H1 (cell line): ENCODE data around the gene ZNF211. TPM values are rescaled to one million over a fixed set of nuclear protein-coding genes. Genes with fewer than 3 reads are reported as not detected.

Experiments
- CTCF ChIA-PET: fragments of 300-600 bp; sonication (Branson Sonifier 250); formaldehyde crosslinking; loops from one replicate; lab custom pipeline; 2021; ENCODE audit not compliant: partially characterized antibody; lab: Charles Lee
- POLR2A ChIA-PET: fragments of 300-600 bp; sonication (Branson Sonifier 250); formaldehyde crosslinking; loops from one replicate; lab custom pipeline; 2021; ENCODE audit warnings: inconsistent platforms; ENCODE audit not compliant: partially characterized antibody; lab: Charles Lee
- DNase-seq, 2 experiments: peaks; one replicate each; pipeline versions ENCODE4 v3.0.0 to v3.0.0-alpha.2; 2010 to 2022; ENCODE audit warnings: low spot score in 2 of 2, low read depth in 1 of 2, mixed read lengths in 1 of 2
- FAIRE-seq: peaks from 2 replicates; lab custom pipeline; 2011; peaks lifted over from hg19 to GRCh38; lab: Jason Lieb, UNC
- H2AFZ ChIP-seq: 2 replicates; pipeline ENCODE4 v1.8.1; 2012; ENCODE audit warnings: low read length, inconsistent platforms
- H2AK5ac ChIP-seq: 2 replicates; pipeline ENCODE4 v1.6.1; 2013; ENCODE audit warnings: low read depth, low read length
- H2BK120ac ChIP-seq: replicated peaks from 2 replicates; pipeline ENCODE3; 2013; ENCODE audit warnings: low read depth, low read length, inconsistent platforms
- H2BK12ac ChIP-seq: 2 replicates; pipeline ENCODE4 v1.6.1; 2013; ENCODE audit warnings: low read depth, low read length
- H2BK15ac ChIP-seq: 2 replicates; pipeline ENCODE4 v1.6.1; 2013; ENCODE audit warnings: low read length
- H2BK20ac ChIP-seq: 2 replicates; pipeline ENCODE4 v1.6.1; 2013; ENCODE audit warnings: low read length
- H2BK5ac ChIP-seq: 2 replicates; pipeline ENCODE4 v1.6.1; 2013; ENCODE audit warnings: low read depth, low read length
- H3K14ac ChIP-seq: 2 replicates; pipeline ENCODE4 v1.6.1; 2013; ENCODE audit warnings: inconsistent platforms; ENCODE audit not compliant: insufficient read length
- H3K18ac ChIP-seq: 2 replicates; pipeline ENCODE4 v1.6.1; 2013; ENCODE audit warnings: low read length; ENCODE audit errors: extremely low read depth
- H3K23ac ChIP-seq: 2 replicates; pipeline ENCODE4 v1.6.1; 2013; ENCODE audit warnings: inconsistent platforms; ENCODE audit not compliant: insufficient read length
- H3K23me2 ChIP-seq: 2 replicates; pipeline ENCODE4 v1.6.1; 2013; ENCODE audit warnings: low read depth, low read length
- H3K27ac ChIP-seq: 2 replicates; pipeline ENCODE4 v1.6.1; 2011; ENCODE audit warnings: low read depth, low read length, inconsistent platforms
- H3K27me3 ChIP-seq, 4 experiments: replicated peaks in 1 of 4; 1 replicate in 1 of 4; 2 replicates in 3 of 4; pipeline versions ENCODE4 v1.6.1 to v1.8.1; 2011 to 2013; ENCODE audit warnings: low read length in 3 of 4, mild to moderate bottlenecking in 3 of 4, inconsistent platforms in 2 of 4, mixed read lengths in 2 of 4, moderate library complexity in 1 of 4; ENCODE audit not compliant: control insufficient read depth in 3 of 4, insufficient read depth in 3 of 4; ENCODE audit errors: extremely low read depth in 1 of 4
- H3K36me3 ChIP-seq, 4 experiments: 2 replicates each; pipeline versions ENCODE4 v1.6.1 to v1.8.1; 2011 to 2013; ENCODE audit warnings: mild to moderate bottlenecking in 4 of 4, low read length in 3 of 4, moderate library complexity in 2 of 4, control low read depth in 1 of 4, inconsistent platforms in 1 of 4; ENCODE audit not compliant: insufficient read depth in 4 of 4, control insufficient read depth in 2 of 4
- H3K4ac ChIP-seq: replicated peaks from 2 replicates; pipeline ENCODE3; 2013; ENCODE audit warnings: low read length, low read depth, mixed read lengths, inconsistent platforms; ENCODE audit not compliant: insufficient read length
- H3K4me1 ChIP-seq, 4 experiments: replicated peaks in 1 of 4; 1 replicate in 1 of 4; 2 replicates in 3 of 4; pipeline versions ENCODE4 v1.6.1 to v1.8.1; 2011 to 2013; ENCODE audit warnings: low read length in 3 of 4, inconsistent platforms in 2 of 4, mixed read lengths in 1 of 4; ENCODE audit not compliant: insufficient read depth in 4 of 4, control insufficient read depth in 3 of 4
- H3K4me2 ChIP-seq, 2 experiments: 2 replicates each; pipeline versions ENCODE4 v1.6.1 to v1.8.1; 2011 to 2013; ENCODE audit warnings: low read depth in 2 of 2, low read length in 2 of 2, control low read depth in 1 of 2, inconsistent platforms in 1 of 2, mild to moderate bottlenecking in 1 of 2; ENCODE audit not compliant: insufficient read depth in 1 of 2
- H3K4me3 ChIP-seq, 4 experiments: fragments of 200-600, 300-600 bp in 1 of 4; sonication (generic), shearing (Covaris generic), sonication (Bioruptor Twin) in 1 of 4; 2 replicates each; pipeline versions ENCODE4 v1.5.1 to v1.8.1; 2011 to 2016; ENCODE audit warnings: low read length in 4 of 4, low read depth in 3 of 4, control low read depth in 2 of 4, inconsistent platforms in 2 of 4, mild to moderate bottlenecking in 2 of 4, mixed read lengths in 1 of 4, moderate library complexity in 1 of 4; ENCODE audit not compliant: insufficient read depth in 2 of 4; ENCODE audit errors: extremely low read depth in 1 of 4
- H3K56ac ChIP-seq: replicated peaks from 2 replicates; pipeline ENCODE3; 2013; ENCODE audit warnings: low read depth, mild to moderate bottlenecking, mixed read lengths, low read length, inconsistent platforms; ENCODE audit not compliant: insufficient read length
- H3K79me1 ChIP-seq: 2 replicates; pipeline ENCODE4 v1.6.1; 2013; ENCODE audit warnings: low read depth, low read length, control low read depth
- H3K79me2 ChIP-seq, 2 experiments: 2 replicates each; pipeline versions ENCODE4 v1.6.1 to v1.8.1; 2012 to 2013; ENCODE audit warnings: low read length in 2 of 2, mild to moderate bottlenecking in 2 of 2, inconsistent platforms in 1 of 2; ENCODE audit not compliant: insufficient read depth in 2 of 2, control insufficient read depth in 1 of 2
- H3K9ac ChIP-seq, 4 experiments: replicated peaks in 1 of 4; 1 replicate in 1 of 4; 2 replicates in 3 of 4; pipeline versions ENCODE4 v1.6.1 to v1.8.1; 2011 to 2013; ENCODE audit warnings: low read depth in 3 of 4, low read length in 3 of 4, control low read depth in 2 of 4, mild to moderate bottlenecking in 2 of 4, moderate library complexity in 2 of 4, inconsistent platforms in 1 of 4; ENCODE audit errors: extremely low read depth in 1 of 4
- H3K9me3 ChIP-seq, 2 experiments: 2 replicates each; pipeline versions ENCODE4 v1.6.1 to v1.8.1; 2012 to 2013; ENCODE audit warnings: mild to moderate bottlenecking in 2 of 2, moderate library complexity in 2 of 2, control low read depth in 1 of 2, inconsistent platforms in 1 of 2, low read depth in 1 of 2, low read length in 1 of 2, mixed read lengths in 1 of 2; ENCODE audit not compliant: insufficient read depth in 2 of 2
- H4K20me1 ChIP-seq, 2 experiments: replicated peaks in 1 of 2; 2 replicates each; pipeline versions ENCODE3 to v1.8.1; 2011 to 2013; ENCODE audit warnings: inconsistent platforms in 2 of 2, low read length in 2 of 2, mild to moderate bottlenecking in 1 of 2; ENCODE audit not compliant: insufficient read depth in 2 of 2, control insufficient read depth in 1 of 2
- H4K5ac ChIP-seq: 2 replicates; pipeline ENCODE4 v1.6.1; 2013; ENCODE audit warnings: low read length, low read depth, mixed read lengths, inconsistent platforms; ENCODE audit not compliant: insufficient read length
- H4K8ac ChIP-seq: 2 replicates; pipeline ENCODE4 v1.8.0; 2013; ENCODE audit warnings: mild to moderate bottlenecking, moderate library complexity, low read length, inconsistent platforms; ENCODE audit not compliant: insufficient read depth; ENCODE audit errors: extremely low read depth
- H4K91ac ChIP-seq: replicated peaks from 2 replicates; pipeline ENCODE3; 2013; ENCODE audit warnings: low read length, mixed read lengths, inconsistent platforms; ENCODE audit not compliant: insufficient read length
- ASH2L ChIP-seq: fragments of 200-600, 300-600 bp; sonication (generic); IDR thresholded peaks from one replicate; pipeline ENCODE4 v1.7.1; 2017; ENCODE audit warnings: low read length
- BRCA1 ChIP-seq: IDR thresholded peaks from 2 replicates; pipeline ENCODE4 v1.6.1; 2012; ENCODE audit warnings: low read depth, low read length, improper control_type of control experiment
- CREB1 ChIP-seq: IDR thresholded peaks from 2 replicates; pipeline ENCODE4 v1.6.1; 2012; ENCODE audit warnings: inconsistent platforms
- HDAC2 ChIP-seq, 2 experiments: fragments of 300-600 bp in 1 of 2; sonication (generic) in 1 of 2; IDR thresholded peaks; 2 replicates each; pipeline ENCODE4 v1.6.1; 2011 to 2012; ENCODE audit warnings: low read depth in 2 of 2, low read length in 2 of 2, mild to moderate bottlenecking in 2 of 2, moderate library complexity in 2 of 2, borderline replicate concordance in 1 of 2, inconsistent platforms in 1 of 2
- KDM4A ChIP-seq: IDR thresholded peaks from one replicate; pipeline ENCODE4 v1.7.1; 2012; ENCODE audit warnings: low read depth, mild to moderate bottlenecking, moderate library complexity, low read length, inconsistent platforms; ENCODE audit not compliant: severe bottlenecking
- KDM5A ChIP-seq: fragments of 200-600 bp; IDR thresholded peaks from 2 replicates; pipeline ENCODE4 v1.7.1; 2012; ENCODE audit warnings: mild to moderate bottlenecking, low read length, inconsistent platforms, mixed read lengths
- TEAD4 ChIP-seq: IDR thresholded peaks from 2 replicates; pipeline ENCODE4 v1.6.1; 2012; ENCODE audit warnings: low read depth, low read length, inconsistent platforms, mixed read lengths
- YY1 ChIP-seq: IDR thresholded peaks from 2 replicates; pipeline ENCODE4 v1.6.1; 2011; ENCODE audit warnings: low read depth, mild to moderate bottlenecking, low read length
- WGBS, 2 experiments: shearing (Covaris generic) in 1 of 2; methylation state at CpG; one replicate each; pipeline versions ENCODE4 v1.1.6 to v1.1.7; 2013 to 2015; ENCODE audit warnings: low lambda C conversion rate in 2 of 2, mixed read lengths in 2 of 2, inconsistent platforms in 1 of 2, low coverage in 1 of 2, missing lambda C conversion rate in 1 of 2; ENCODE audit not compliant: insufficient replicate concordance in 2 of 2, insufficient coverage in 1 of 2, insufficient read length in 1 of 2; ENCODE audit errors: extremely low coverage in 1 of 2, missing lambda C conversion rate in 1 of 2; 5-methylcytosine and 5-hydroxymethylcytosine counted together
- polyA plus RNA-seq, 7 experiments: library from polyadenylated mRNA; depleted of rRNA in 3 of 7; stranded (reverse) in 5 of 7; unstranded in 2 of 7; fragments of >200 nt in 5 of 7; fragments of 200-250 nt in 2 of 7; gene quantifications; 1 replicate in 5 of 7; 2 replicates in 1 of 7; 4 replicates in 1 of 7; pipeline versions ENCODE4 v1.2.1 to v1.2.3, GENCODE V29; 2011 to 2013; ENCODE audit warnings: missing spikeins in 2 of 7, mixed read lengths in 2 of 7
- total RNA-seq: library from RNA; stranded (reverse); fragmentation: NEBNext Ultra II Directional; extraction: Animal tissue kit (Norgen Biotek cat#: 25700); gene quantifications from 2 replicates; pipeline ENCODE4 v1.2.1, GENCODE V29; 2021

Gene ZNF211
- total and polyA plus RNA-seq, 2 of the 8 experiments (the other 6 are each of a cell fraction or from before 2014, with no cell fraction given): 7.5 to 15.7 TPM

DNA sequence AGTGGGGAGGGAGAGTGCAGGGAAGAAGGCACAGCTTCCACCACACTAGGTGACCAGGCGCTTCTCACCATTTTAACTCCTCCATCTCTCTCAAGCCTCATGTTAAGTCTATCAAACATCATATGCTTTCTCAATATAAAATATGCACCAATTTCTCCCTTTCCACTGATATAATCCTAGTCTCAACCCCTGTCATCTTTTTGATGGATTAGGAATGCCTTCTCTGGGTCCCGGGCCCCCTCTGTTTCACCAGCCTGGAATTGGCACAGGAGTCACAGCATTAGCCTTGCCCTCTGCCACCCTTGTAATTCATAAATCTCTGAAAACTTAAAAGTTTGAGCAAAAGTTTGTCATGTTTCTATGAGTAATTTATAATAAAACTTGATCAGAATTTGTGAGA is 35.7 kb downstream of the ZNF211 start, which contains the start of gene ZSCAN4:
ZSCAN4 (plus strand) TSS at position 301 of the 400 bp plus-strand sequence. CDS start 7,211 bp downstream, outside the sequence.
- no peak within 1 kb of the TSS for H2AFZ ChIP-seq
- no peak within 1 kb of the TSS for H3K9ac ChIP-seq
- no peak within 1 kb of the TSS for H4K5ac ChIP-seq
- H2BK20ac ChIP-seq: no peak within 1 kb of the TSS
- H3K27ac ChIP-seq: no peak within 1 kb of the TSS
- ChIA-PET POLR2A (interaction anchor here (1.3 to 2.3 kb wide), 2 partner anchors 14 to 40 kb away, joined by 3 to 11 read pairs; partner anchors contain the start of genes ZNF154 and ZNF551), CTCF (interaction anchor here (1.0 kb wide), 1 partner anchor 11 kb away, joined by 3 read pairs; no protein-coding TSS in a partner anchor)
- no peak within 1 kb of the TSS for H2BK12ac ChIP-seq
- no peak for DNase-seq
- H4K91ac ChIP-seq: no peak within 1 kb of the TSS
- H2AK5ac ChIP-seq: no peak within 1 kb of the TSS
- no peak for FAIRE-seq
- H3K56ac ChIP-seq: no peak within 1 kb of the TSS
- no peak within 1 kb of the TSS for H4K8ac ChIP-seq
- no peak within 1 kb of the TSS for H2BK120ac ChIP-seq
- H3K23ac ChIP-seq: no peak within 1 kb of the TSS
- H4K20me1 ChIP-seq: peaks cover 0 to 1% of the 10 kb centered on the region in 2 experiments
- H3K79me2 ChIP-seq: no peaks in the 10 kb centered on the region
- H3K23me2 ChIP-seq: peaks cover 4% of the 10 kb centered on the region
- TF ChIP-seq CREB1 (no peak), ASH2L (no peak), BRCA1 (no peak), KDM4A (no peak), YY1 (no peak), KDM5A (no peak), HDAC2 (IDR thresholded peaks at IDR 0.05; ENCODE audit: borderline replicate concordance in 1 of 2, low read depth in 2 of 2, low read length in 2 of 2) (no peak), TEAD4 (no peak)
- no peaks in the 10 kb centered on the region for H3K9me3 ChIP-seq
- no peak within 1 kb of the TSS for H3K18ac ChIP-seq
- no peaks in the 10 kb centered on the region for H3K36me3 ChIP-seq
- no peak within 1 kb of the TSS for H3K4me2 ChIP-seq
- WGBS, 2 experiments: 83% methylated on average over 2 of the region's 2 CpGs; no CpG with 5 or more reads in 1 of the 2 experiments
- no peak within 1 kb of the TSS for H2BK5ac ChIP-seq
- no peak within 1 kb of the TSS for H2BK15ac ChIP-seq
- peaks cover 2 to 5% (median 4%) of the 10 kb centered on the region in 4 experiments for H3K4me1 ChIP-seq
- no peak within 1 kb of the TSS for H3K4ac ChIP-seq
- H3K27me3 ChIP-seq: peaks cover 0 to 4% (median 0%) of the 10 kb centered on the region in 4 experiments; a peak in 2 of 7 replicates
- no peak within 1 kb of the TSS for H3K14ac ChIP-seq
- H3K4me3 ChIP-seq: no peak within 1 kb of the TSS
- H3K79me1 ChIP-seq: no peaks in the 10 kb centered on the region
